ENCODE measurements around the gene RABGAP1L.

DNA sequence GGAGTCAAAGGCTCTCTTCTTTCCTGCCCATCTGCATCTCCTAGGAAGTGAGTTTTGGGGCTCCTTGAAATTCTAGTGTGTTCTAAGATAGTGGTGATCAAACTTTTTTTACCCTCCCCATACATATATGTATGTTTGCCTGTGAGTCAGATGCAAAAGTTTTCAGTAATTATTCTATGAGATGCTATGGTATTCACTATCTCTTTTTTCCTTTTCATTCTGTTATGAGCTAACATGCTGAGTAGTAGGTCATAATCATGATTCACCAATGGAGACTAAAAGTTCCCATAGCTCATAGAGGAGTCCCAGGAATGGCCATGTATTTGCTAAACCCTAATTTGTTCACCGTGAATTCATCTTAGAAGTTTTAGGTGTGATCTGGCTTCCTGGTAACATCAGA, 424.0 kb downstream of the RABGAP1L start:
- TF ChIP-seq, protein P1, sequence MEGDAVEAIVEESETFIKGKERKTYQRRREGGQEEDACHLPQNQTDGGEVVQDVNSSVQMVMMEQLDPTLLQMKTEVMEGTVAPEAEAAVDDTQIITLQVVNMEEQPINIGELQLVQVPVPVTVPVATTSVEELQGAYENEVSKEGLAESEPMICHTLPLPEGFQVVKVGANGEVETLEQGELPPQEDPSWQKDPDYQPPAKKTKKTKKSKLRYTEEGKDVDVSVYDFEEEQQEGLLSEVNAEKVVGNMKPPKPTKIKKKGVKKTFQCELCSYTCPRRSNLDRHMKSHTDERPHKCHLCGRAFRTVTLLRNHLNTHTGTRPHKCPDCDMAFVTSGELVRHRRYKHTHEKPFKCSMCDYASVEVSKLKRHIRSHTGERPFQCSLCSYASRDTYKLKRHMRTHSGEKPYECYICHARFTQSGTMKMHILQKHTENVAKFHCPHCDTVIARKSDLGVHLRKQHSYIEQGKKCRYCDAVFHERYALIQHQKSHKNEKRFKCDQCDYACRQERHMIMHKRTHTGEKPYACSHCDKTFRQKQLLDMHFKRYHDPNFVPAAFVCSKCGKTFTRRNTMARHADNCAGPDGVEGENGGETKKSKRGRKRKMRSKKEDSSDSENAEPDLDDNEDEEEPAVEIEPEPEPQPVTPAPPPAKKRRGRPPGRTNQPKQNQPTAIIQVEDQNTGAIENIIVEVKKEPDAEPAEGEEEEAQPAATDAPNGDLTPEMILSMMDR (IDR thresholded peaks at IDR 0.05; ENCODE audit: insufficient read depth, low read length, poor library complexity, severe bottlenecking), result no peak
- TF ChIP-seq EZH2phosphoT487 (conservative IDR thresholded peaks at IDR 0.05; ENCODE audit: low read length), result no peak
